HepG2 (cell line): ENCODE results near the gene CYP19A1. TPM values are rescaled to one million over a fixed set of nuclear protein-coding genes. Genes with fewer than 3 reads are reported as not detected.

Experiments
- ATAC-seq: fragments of 200-7000 bp; cut with Tn5 transposase; 3 replicates; pipeline ENCODE4 v1.9.1; 2020; ENCODE audit warnings: mild to moderate bottlenecking, moderate library complexity
- BruUV-seq: library from RNA; stranded (reverse); fragments of 400-500 nt; replicated peaks from 2 replicates; lab custom pipeline; 2021; lab: Mats Ljungman, UMichigan
- CTCF ChIA-PET: fragments of 300-600 bp; formaldehyde crosslinking; extraction: SDS; loops from one replicate; lab custom pipeline; 2021; ENCODE audit warnings: low total read pairs, inconsistent platforms, low intra/inter-chr PET ratio; lab: Yijun Ruan, JAX
- POLR2A ChIA-PET: fragments of 350-600 bp; sonication (Branson Sonifier 250); formaldehyde crosslinking; loops from one replicate; lab custom pipeline; 2020; ENCODE audit warnings: antibody characterized with exemption, inconsistent platforms; lab: Yijun Ruan, JAX
- DNase-seq: peaks from one replicate; pipeline ENCODE4 v3.0.0-alpha.2; 2015; ENCODE audit warnings: low spot score
- FAIRE-seq: peaks from 3 replicates; lab custom pipeline; 2011; peaks lifted over from hg19 to GRCh38; lab: Jason Lieb, UNC
- H2AFZ ChIP-seq: one replicate; pipeline ENCODE4 v1.6.1; 2011; ENCODE audit warnings: low read length, inconsistent platforms
- H3K27ac ChIP-seq: fragments of 300-600 bp; 3 replicates; pipeline ENCODE4 v1.8.0; 2011; ENCODE audit warnings: mixed run types, mild to moderate bottlenecking, mixed read lengths, low read length, inconsistent platforms; ENCODE audit not compliant: insufficient read depth; ENCODE audit errors: extremely low read length
- H3K27me3 ChIP-seq, 2 experiments: fragments of 200-600 bp in 1 of 2; 2 replicates in 1 of 2; 3 replicates in 1 of 2; pipeline versions ENCODE4 v1.6.0 to v1.8.0; 2011; ENCODE audit warnings: low read length in 2 of 2, mild to moderate bottlenecking in 2 of 2, moderate library complexity in 2 of 2, inconsistent platforms in 1 of 2; ENCODE audit not compliant: insufficient read depth in 2 of 2, control insufficient read depth in 1 of 2
- H3K36me3 ChIP-seq, 2 experiments: fragments of 200-600 bp in 1 of 2; replicated peaks in 1 of 2; 2 replicates in 1 of 2; 3 replicates in 1 of 2; pipeline versions ENCODE4 v1.5.1 to v1.8.0; 2011; ENCODE audit warnings: low read length in 2 of 2, inconsistent platforms in 1 of 2; ENCODE audit not compliant: insufficient read depth in 2 of 2, control insufficient read depth in 1 of 2
- H3K4me1 ChIP-seq: 2 replicates; pipeline ENCODE4 v1.5.1; 2012; ENCODE audit warnings: low read length, inconsistent platforms; ENCODE audit not compliant: insufficient read depth
- H3K4me2 ChIP-seq: 2 replicates; pipeline ENCODE4 v1.6.0; 2011; ENCODE audit warnings: low read depth, low read length, inconsistent platforms
- H3K4me3 ChIP-seq, 3 experiments: fragments of 200-600 bp in 1 of 3; sonication (generic), shearing (Covaris generic) in 1 of 3; replicated peaks in 1 of 3; 2 replicates each; pipeline ENCODE4 v1.5.1; 2011 to 2016; ENCODE audit warnings: low read length in 3 of 3, inconsistent platforms in 2 of 3, low read depth in 2 of 3, mild to moderate bottlenecking in 2 of 3, control low read depth in 1 of 3, mixed read lengths in 1 of 3; ENCODE audit not compliant: insufficient read depth in 1 of 3
- H3K79me2 ChIP-seq: one replicate; pipeline ENCODE4 v1.6.1; 2011; ENCODE audit warnings: low read length, inconsistent platforms; ENCODE audit not compliant: insufficient read depth
- H3K9ac ChIP-seq: 2 replicates; pipeline ENCODE4 v1.6.0; 2011; ENCODE audit warnings: mild to moderate bottlenecking, low read depth, low read length, inconsistent platforms; ENCODE audit not compliant: insufficient read depth
- H3K9me3 ChIP-seq: 2 replicates; pipeline ENCODE4 v1.5.1; 2012; ENCODE audit warnings: mild to moderate bottlenecking, low read length
- H4K20me1 ChIP-seq: 2 replicates; pipeline ENCODE4 v1.6.0; 2011; ENCODE audit warnings: inconsistent platforms, mild to moderate bottlenecking, low read length, moderate library complexity; ENCODE audit not compliant: insufficient read depth
- DZIP1 ChIP-seq: sonication (generic); formaldehyde crosslinking; IDR thresholded peaks from 2 replicates; pipeline ENCODE4 v1.5.0; 2020; ENCODE audit warnings: mild to moderate bottlenecking, missing genetic modification reagents
- HMG20B ChIP-seq: conservative IDR thresholded peaks from 2 replicates; pipeline ENCODE4 v1.6.1; 2016; ENCODE audit warnings: missing genetic modification reagents, missing compliant biosample characterization
- MED1 ChIP-seq: sonication (generic); formaldehyde crosslinking; IDR thresholded peaks from 2 replicates; pipeline ENCODE4 v1.4.0; 2020; ENCODE audit warnings: missing genetic modification reagents
- SP5 ChIP-seq: IDR thresholded peaks from 2 replicates; pipeline ENCODE4 v1.6.1; 2016; ENCODE audit warnings: low read depth, borderline replicate concordance
- TARDBP ChIP-seq: sonication (generic); formaldehyde crosslinking; IDR thresholded peaks from 2 replicates; pipeline ENCODE4 v1.8.0; 2022; ENCODE audit warnings: mild to moderate bottlenecking, missing genetic modification reagents
- TOPORS ChIP-seq: sonication (generic); formaldehyde crosslinking; IDR thresholded peaks from 2 replicates; pipeline ENCODE4 v1.8.0; 2023; ENCODE audit warnings: mild to moderate bottlenecking, missing genetic modification reagents
- ZBTB20 ChIP-seq: sonication (generic); formaldehyde crosslinking; IDR thresholded peaks from 2 replicates; pipeline ENCODE4 v1.8.1; 2023; ENCODE audit warnings: missing genetic modification reagents, low read depth, mild to moderate bottlenecking, borderline replicate concordance
- ZFYVE20 ChIP-seq: sonication (generic); formaldehyde crosslinking; IDR thresholded peaks from 2 replicates; pipeline ENCODE4 v1.8.0; 2023; ENCODE audit warnings: low read depth, mild to moderate bottlenecking, moderate library complexity, missing genetic modification reagents, borderline replicate concordance
- ZMYM3 ChIP-seq: sonication (generic); formaldehyde crosslinking; IDR thresholded peaks from 2 replicates; pipeline ENCODE4 v1.5.1; 2020; ENCODE audit warnings: mild to moderate bottlenecking, missing genetic modification reagents
- ZNF17 ChIP-seq: sonication (generic); formaldehyde crosslinking; IDR thresholded peaks from 2 replicates; pipeline ENCODE4 v1.5.0; 2020; ENCODE audit warnings: mild to moderate bottlenecking, missing genetic modification reagents
- ZNF18 ChIP-seq: sonication (generic); formaldehyde crosslinking; IDR thresholded peaks from 2 replicates; pipeline ENCODE4 v1.8.0; 2022; ENCODE audit warnings: mild to moderate bottlenecking, missing genetic modification reagents; ENCODE audit not compliant: insufficient replicate concordance
- ZNF577 ChIP-seq: sonication (generic); formaldehyde crosslinking; IDR thresholded peaks from 2 replicates; pipeline ENCODE4 v1.4.0; 2020; ENCODE audit warnings: mild to moderate bottlenecking, low read depth, missing genetic modification reagents, borderline replicate concordance
- ZNF605 ChIP-seq: sonication (generic); formaldehyde crosslinking; IDR thresholded peaks from 2 replicates; pipeline ENCODE4 v1.8.0; 2022; ENCODE audit warnings: mild to moderate bottlenecking, missing genetic modification reagents
- ZNF687 ChIP-seq: sonication (generic); formaldehyde crosslinking; IDR thresholded peaks from 2 replicates; pipeline ENCODE4 v1.5.1; 2020; ENCODE audit warnings: mild to moderate bottlenecking, missing genetic modification reagents, moderate library complexity
- WGBS: methylation state at CpG from one replicate; pipeline ENCODE4 v1.1.6; 2017; ENCODE audit warnings: low lambda C conversion rate; 5-methylcytosine and 5-hydroxymethylcytosine counted together
- in situ Hi-C: cut with HindIII; loops from 2 replicates; pipeline ENCODE4 v1.10.0; 2017; ENCODE audit warnings: low pct_unique_long_range_greater_than_20kb; ENCODE audit not compliant: extremely low pct_ligation_motif_present
- intact Hi-C: fragments of 100-400 bp; cut with micrococcal nuclease; formaldehyde crosslinking; loops from one replicate; pipeline ENCODE4 v1.10.0; 2022; ENCODE audit not compliant: unreplicated experiment
- polyA plus RNA-seq, 8 experiments: library from polyadenylated mRNA; depleted of rRNA in 3 of 8; stranded (reverse) in 7 of 8; unstranded in 1 of 8; fragments of >200 nt; fragmentation: Illumina TruSeq in 4 of 8; extraction: Trizol in 4 of 8; gene quantifications; 2 replicates each; pipeline versions ENCODE4 v1.2.1 to v1.2.3, GENCODE V29; 2011 to 2016; ENCODE audit warnings: low read depth in 4 of 8, missing spikeins in 1 of 8, mixed read lengths in 1 of 8; ENCODE audit not compliant: insufficient read depth in 1 of 8
- total RNA-seq, 5 experiments: library from RNA; depleted of rRNA; stranded (reverse); fragments of >200 nt; fragmentation: Illumina TruSeq; extraction: Trizol; gene quantifications; 2 replicates each; pipeline ENCODE4 v1.2.3, GENCODE V29; 2016; ENCODE audit warnings: low read depth in 1 of 5

Gene CYP19A1
- total and polyA plus RNA-seq, 2 of the 13 experiments (the other 11 are each of a cell fraction or from before 2014, with no cell fraction given): 10.9 to 23.0 TPM

GRCh38 chr15:51299187-51300015, 39.0 kb downstream of the CYP19A1 start:
- Histone ChIP-seq H3K4me3 (peak overlapping the region in 1 of 3 experiments; percentile 34; a peak in 1 of 6 replicates), H3K27me3 (no peaks in the 10 kb centered on the region; a peak in 1 of 5 replicates), H3K9ac (peak overlapping the region; percentile 23; the same call in 1 of the 2 replicates), H3K4me2 (peak overlapping the region; percentile 69), H3K27ac (peak overlapping the region; percentile 63), H3K4me1 (peaks cover 48% of the 10 kb centered on the region), H2AFZ (no peak overlapping the region), H3K79me2 (no peaks in the 10 kb centered on the region), H4K20me1 (no peaks in the 10 kb centered on the region), H3K9me3 (no peaks in the 10 kb centered on the region), H3K36me3 (no peaks in the 10 kb centered on the region)
- POLR2A ChIA-PET: interaction anchor here (1.0 to 2.1 kb wide), 5 partner anchors 11 to 20 kb away, joined by 4 to 19 read pairs (median 5); no protein-coding TSS in a partner anchor
- no TSS peak for BruUV-seq
- ATAC-seq (peak; percentile 91), FAIRE-seq (peak; percentile 93), DNase-seq (peak; percentile 87)
- CTCF ChIA-PET: no interaction called here
- in situ Hi-C loops: no loop called here
- 12% methylated on average over 5 of the region's 5 CpGs for WGBS
- intact Hi-C loops: loop anchor here (1.0 kb wide), 1 partner anchor 12 kb away; no protein-coding TSS in a partner anchor
- TF ChIP-seq ZNF18: peak; percentile 12
- 0 out of 2 replicates have a peak, but pooled peaks have one; percentile 46 for TF ChIP-seq TOPORS
- peak; percentile 44 for TF ChIP-seq MED1
- 0 out of 2 replicates have a peak, but pooled peaks have one; percentile 65 for TF ChIP-seq ZNF17
- TF ChIP-seq TARDBP (CRISPR knock-in tag): peak; percentile 84
- TF ChIP-seq HMG20B (CRISPR knock-in tag): peak; percentile 37; the same call in 1 of the 2 replicates
- TF ChIP-seq ZFYVE20 (CRISPR knock-in tag): no peak
- TF ChIP-seq ZMYM3 (CRISPR knock-in tag): peak; percentile 15; the same call in 1 of the 2 replicates
- TF ChIP-seq ZBTB20: peak; percentile 34; the same call in 1 of the 2 replicates
- no peak for TF ChIP-seq ZNF577 (CRISPR knock-in tag)
- TF ChIP-seq ZNF605: peak; percentile 84
- TF ChIP-seq ZNF687: peak; percentile 47; the same call in 1 of the 2 replicates
- no peak for TF ChIP-seq DZIP1 (CRISPR knock-in tag)
- peak; percentile 98 for TF ChIP-seq SP5 (CRISPR knock-in tag)
